ENCODE data around the gene CAPRIN2. TPM values are rescaled to one million over a fixed set of nuclear protein-coding genes. Genes with fewer than 3 reads are reported as not detected.
A peak's percentile ranks its signal among the peaks of the same experiment; 100 is the strongest.

Gene CAPRIN2
- total and polyA plus RNA-seq, 2 of the 4 experiments (the other 2 are of a cell fraction) = 18.9 to 23.8 TPM

DNA sequence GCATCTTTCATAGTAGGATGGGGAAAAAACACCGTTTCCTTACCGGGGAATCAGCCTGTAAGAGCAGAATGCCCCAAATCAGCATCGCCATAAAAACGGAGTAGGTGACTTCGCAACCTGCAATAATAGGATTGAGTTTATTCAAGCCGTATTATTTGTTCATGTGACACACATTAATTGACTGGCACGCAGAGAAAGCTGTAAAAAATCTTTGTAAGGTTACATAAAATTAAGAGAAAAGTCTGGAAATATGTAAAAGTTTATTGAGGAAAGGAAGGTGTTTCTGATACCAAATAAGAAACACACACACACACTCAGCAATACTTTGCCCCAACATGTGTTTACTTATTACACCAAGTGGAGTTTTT is 628 bp upstream of the CAPRIN2 start:
- peak overlapping the region; percentile 92 for H3K14ac ChIP-seq (replicated peaks; ENCODE audit: low read depth, low read length)
- peaks cover 16 to 37% of the 10 kb centered on the region in 2 experiments for H3K79me1 ChIP-seq (ENCODE audit: low read depth in 1 of 2, low read length in 2 of 2)
- peak overlapping the region; percentile 72 for H4K91ac ChIP-seq (ENCODE audit: insufficient read depth, low read depth, low read length)
- H3K27me3 ChIP-seq (ENCODE audit: control insufficient read depth, insufficient read depth, low read length) = no peaks in the 10 kb centered on the region
- no TSS peak for BruUV-seq (replicated peaks)
- no peaks in the 10 kb centered on the region for H3K9me3 ChIP-seq (ENCODE audit: control insufficient read depth, insufficient read depth, low read length)
- peak overlapping the region; percentile 1; the same call in 1 of the 3 replicates for H2BK15ac ChIP-seq (ENCODE audit: low read depth, low read length)
- H3K4me3 ChIP-seq (ENCODE audit: insufficient read depth, low read depth, low read length) = peak overlapping the region; percentile 86
- peak overlapping the region; percentile 91 for H3K4ac ChIP-seq (ENCODE audit: low read depth, low read length)
- peak overlapping the region; percentile 82 for H2BK120ac ChIP-seq (ENCODE audit: low read depth, low read length)
- peak overlapping the region; percentile 46 for H2BK5ac ChIP-seq (ENCODE audit: low read depth, low read length, poor library complexity, severe bottlenecking)
- H3K4me1 ChIP-seq (ENCODE audit: control insufficient read depth, insufficient read depth, low read length) = peaks cover 10% of the 10 kb centered on the region
- peaks cover 4% of the 10 kb centered on the region for H3K9me1 ChIP-seq (ENCODE audit: insufficient read depth, low read length)
- H2AK5ac ChIP-seq (ENCODE audit: low read depth, low read length) = peak overlapping the region; percentile 9; the same call in 1 of the 2 replicates
- H2AFZ ChIP-seq (replicated peaks; ENCODE audit: low read length, poor library complexity) = peak overlapping the region; percentile 97
- TF ChIP-seq CEBPB (IDR thresholded peaks at IDR 0.05; ENCODE audit: low read depth, low read length) (no peak), BHLHE40 (IDR thresholded peaks at IDR 0.05; ENCODE audit: low read depth, low read length) (no peak), RCOR1 (IDR thresholded peaks at IDR 0.05; ENCODE audit: insufficient replicate concordance, low read length) (no peak), CHD1 (IDR thresholded peaks at IDR 0.05; ENCODE audit: low read depth, low read length) (no peak), MAFK (IDR thresholded peaks at IDR 0.05; ENCODE audit: low read depth, low read length) (no peak)
- peak overlapping the region; percentile 94 for H2AK9ac ChIP-seq (replicated peaks; ENCODE audit: low read depth, low read length, poor library complexity)
- no peaks in the 10 kb centered on the region for H4K20me1 ChIP-seq (ENCODE audit: insufficient read depth, low read length)
- DNase-seq (no peak), ATAC-seq (ENCODE audit: low read depth) (no peak)
- H3K27ac ChIP-seq (ENCODE audit: insufficient read depth, low read length) = peak overlapping the region; percentile 40
- 24% methylated on average over 3 of the region's 7 CpGs; no CpG with 5 or more reads in 1 of the 2 experiments for WGBS, 2 experiments (ENCODE audit: extremely low coverage in 2 of 2, insufficient read length in 1 of 2)
- H3K18ac ChIP-seq (ENCODE audit: low read depth, low read length) = peak overlapping the region; percentile 79
- ChIA-PET CTCF (no interaction called here), POLR2A (ENCODE audit: unreplicated experiment) (no interaction called here)
- peak overlapping the region; percentile 98 for H3K23ac ChIP-seq (ENCODE audit: low read depth, low read length)
- no peak overlapping the region for H2BK20ac ChIP-seq (ENCODE audit: low read depth, low read length)
- in situ Hi-C loops (cut with MboI; ENCODE audit: low sequenced_read_pairs) (no loop called here), dilution Hi-C loops (cut with HindIII; ENCODE audit: low sequenced_read_pairs, unreplicated experiment) (no loop called here), intact Hi-C loops (cut with micrococcal nuclease) (loop anchor here (2.0 kb wide), 1 partner anchor 61 kb away; the partner anchor contains the start of gene IPO8)
- 0 out of 2 replicates have a peak overlapping the region, but pooled peaks have one; percentile 7 for H3K56ac ChIP-seq (ENCODE audit: extremely low read depth, insufficient read depth, low read length)
- peak overlapping the region; percentile 71 for H3K9ac ChIP-seq (ENCODE audit: low read depth, low read length)
- peak overlapping the region; percentile 96 for H3K4me2 ChIP-seq (ENCODE audit: low read depth, low read length)
- H4K5ac ChIP-seq (ENCODE audit: low read depth, low read length) = peak overlapping the region; percentile 98
- no peaks in the 10 kb centered on the region for H3K36me3 ChIP-seq (ENCODE audit: control insufficient read depth, insufficient read depth, low read length)
- peak overlapping the region; percentile 33 to 87 for H4K8ac ChIP-seq (ENCODE audit: low read depth in 2 of 2, low read length in 2 of 2)

Measured in IMR-90 (cell line).